SK-N-MC (cell line): ENCODE results near the gene SNAPC2.

ENCODE experiments used
- EZH2 ChIP-seq: fragments of 200-600 bp; sonication (generic); IDR thresholded peaks from one replicate; pipeline ENCODE4 v1.6.1; 2017; ENCODE audit warnings: antibody characterized with exemption
- FOXP2 ChIP-seq: optimal IDR thresholded peaks from 2 replicates; pipeline ENCODE3; 2011; ENCODE audit warnings: mild to moderate bottlenecking, moderate library complexity; ENCODE audit not compliant: insufficient read depth; ENCODE audit errors: extremely low read length, control extremely low read depth
- POLR2AphosphoS5 ChIP-seq: IDR thresholded peaks from 2 replicates; pipeline ENCODE4 v1.6.1; 2012; ENCODE audit warnings: mild to moderate bottlenecking, low read depth, low read length, borderline replicate concordance

- no peak for TF ChIP-seq FOXP2
- TF ChIP-seq POLR2AphosphoS5 = no peak
- no peak for TF ChIP-seq EZH2
These were observed 12.8 kb downstream of the SNAPC2 start for GRCh38 chr19:7932930-7933300.
